ENCODE results near the gene PKDREJ.

The PKDREJ gene

GRCh38 chr22:46209262-46209661 lies 53.9 kb downstream of the PKDREJ start:
- Histone ChIP-seq H3K27me3 (ENCODE audit: insufficient read depth, low read length) (no peaks in the 10 kb centered on the region), H3K4me1 (ENCODE audit: insufficient read depth, low read length, severe bottlenecking) (no peaks in the 10 kb centered on the region), H3K9ac (ENCODE audit: low read length) (no peak overlapping the region), H3K9me3 (ENCODE audit: low read length) (peaks cover 6% of the 10 kb centered on the region), H4K20me1 (ENCODE audit: insufficient read depth, low read length) (no peaks in the 10 kb centered on the region), H3K27ac (ENCODE audit: low read depth, low read length, poor library complexity, severe bottlenecking) (no peak overlapping the region), H3K79me2 (ENCODE audit: insufficient read depth, low read length) (no peaks in the 10 kb centered on the region), H3F3A (ENCODE audit: insufficient read depth, low read length) (no peaks in the 10 kb centered on the region), H3K9me2 (ENCODE audit: low read depth, low read length) (no peaks in the 10 kb centered on the region), H3K4me2 (ENCODE audit: low read length) (no peak overlapping the region), H3K36me3 (ENCODE audit: insufficient read depth, low read length) (peaks cover 16% of the 10 kb centered on the region), H3K4me3 (ENCODE audit: low read depth, low read length, poor library complexity, severe bottlenecking) (no peak overlapping the region), H2AFZ (ENCODE audit: low read length) (no peak overlapping the region)
- TF ChIP-seq EZH2 (IDR thresholded peaks at IDR 0.05; ENCODE audit: borderline replicate concordance, low read length): no peak
- TF ChIP-seq CTCF (IDR thresholded peaks at IDR 0.05; ENCODE audit: low read length): no peak

All from OCI-LY1 (cell line).